HG03439 (cell line): ENCODE data around the gene URB1.
"Not testable (repeated sequence)": the region's sequence is repeated elsewhere in the genome, so short reads cannot be mapped to it uniquely, and the experiment has no call there.

Experiments used
- ATAC-seq: cut with Tn5 transposase; IDR thresholded peaks from one replicate; pipeline ENCODE4 v1.9.1; 2021; ENCODE audit warnings: mild to moderate bottlenecking, moderate library complexity; ENCODE audit not compliant: unreplicated experiment

URB1 gene, protein sequence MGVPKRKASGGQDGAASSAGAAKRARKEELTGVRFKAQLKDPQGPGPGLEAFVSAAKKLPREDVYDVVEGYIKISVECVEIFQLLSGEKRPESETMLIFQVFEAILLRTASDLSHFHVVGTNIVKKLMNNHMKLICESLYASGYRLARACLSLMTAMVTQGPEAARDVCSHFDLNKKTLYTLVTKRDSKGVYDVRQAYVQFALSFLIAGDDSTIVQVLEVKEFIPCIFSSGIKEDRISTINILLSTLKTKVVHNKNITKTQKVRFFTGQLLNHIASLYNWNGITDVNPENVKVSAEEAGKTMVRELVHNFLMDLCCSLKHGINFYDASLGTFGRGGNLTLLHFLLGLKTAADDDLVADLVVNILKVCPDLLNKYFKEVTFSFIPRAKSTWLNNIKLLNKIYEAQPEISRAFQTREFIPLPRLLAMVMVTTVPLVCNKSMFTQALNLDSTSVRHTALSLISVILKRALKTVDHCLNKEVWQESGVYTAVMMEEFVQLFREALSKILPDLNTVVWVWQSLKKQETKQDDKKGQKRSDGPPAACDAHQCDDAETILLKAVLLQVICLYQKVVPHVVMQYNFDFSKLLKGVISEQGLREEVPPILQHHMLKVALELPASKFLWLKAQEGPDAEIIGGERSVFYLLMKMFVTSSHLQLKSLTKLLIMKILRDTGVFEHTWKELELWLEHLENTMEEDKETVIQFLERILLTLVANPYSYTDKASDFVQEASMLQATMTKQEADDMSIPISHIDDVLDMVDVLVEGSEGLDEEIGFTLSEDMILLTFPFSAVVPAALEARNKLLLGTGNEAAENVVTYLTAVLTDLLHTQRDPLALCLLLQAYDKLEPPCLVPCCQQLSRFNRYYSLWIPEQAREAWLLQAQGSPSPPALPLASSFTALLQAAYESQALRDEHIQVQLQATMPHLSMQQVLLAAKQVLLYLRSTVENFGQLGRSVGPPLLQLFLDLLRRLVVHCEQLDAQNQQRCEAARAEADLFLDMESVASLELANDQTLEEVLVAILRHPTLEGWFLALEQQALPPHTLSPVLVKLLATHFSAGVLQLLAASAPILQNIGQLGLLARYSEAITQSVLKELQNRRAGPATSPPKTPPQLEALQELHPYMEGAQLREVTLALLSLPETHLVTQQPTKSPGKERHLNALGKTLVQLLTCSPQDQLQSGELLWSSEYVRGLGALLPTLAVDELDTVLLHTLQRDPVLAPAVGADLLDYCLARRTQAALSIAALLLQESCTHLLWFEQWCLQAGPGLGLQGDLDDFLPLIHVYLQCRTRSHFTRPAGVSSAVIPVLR (N-terminal part only)

DNA sequence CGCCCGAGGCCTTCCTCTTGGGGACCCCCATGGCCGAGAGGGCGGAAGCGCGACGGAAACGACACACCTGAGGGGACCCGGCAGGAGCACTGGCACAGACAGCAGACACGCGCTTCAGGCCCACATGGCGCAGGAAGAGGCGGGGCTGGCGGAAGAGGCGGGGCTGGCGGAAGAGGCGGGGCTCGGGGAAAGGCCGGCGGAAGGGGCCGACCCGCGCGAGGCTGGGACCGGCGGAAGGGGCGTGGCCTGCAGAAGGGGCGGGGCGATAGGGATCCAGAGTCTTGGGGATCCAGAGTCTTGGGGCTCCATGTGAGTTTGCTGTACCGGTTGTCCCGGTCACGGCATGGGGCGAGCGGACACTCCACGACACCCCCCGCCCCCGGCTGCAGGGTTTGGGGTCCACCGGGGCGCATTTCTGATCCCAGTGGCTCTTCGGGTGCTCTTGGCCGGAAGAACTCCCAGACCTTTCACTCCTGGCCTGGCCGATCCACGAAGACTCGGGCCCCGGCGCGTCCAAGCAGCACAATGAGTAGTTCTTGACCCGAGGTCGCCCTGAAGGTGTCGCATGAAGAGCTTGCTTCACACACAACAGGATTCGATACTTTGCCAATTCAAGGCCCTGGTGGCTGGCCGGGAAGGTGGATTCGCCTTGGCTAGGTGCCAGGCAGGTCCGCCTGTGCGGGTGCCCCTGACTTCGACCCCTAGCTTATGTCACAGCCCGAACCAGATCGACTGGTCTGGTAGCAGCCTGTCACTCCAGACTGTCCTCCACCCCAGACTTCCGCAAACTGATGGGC, at the start of gene URB1:
TSS of gene URB1 (minus strand) at position 133 of the 797 bp plus-strand sequence. CDS start at position 31, 102 bp downstream.
- ATAC-seq: peak; percentile 95

DNA sequence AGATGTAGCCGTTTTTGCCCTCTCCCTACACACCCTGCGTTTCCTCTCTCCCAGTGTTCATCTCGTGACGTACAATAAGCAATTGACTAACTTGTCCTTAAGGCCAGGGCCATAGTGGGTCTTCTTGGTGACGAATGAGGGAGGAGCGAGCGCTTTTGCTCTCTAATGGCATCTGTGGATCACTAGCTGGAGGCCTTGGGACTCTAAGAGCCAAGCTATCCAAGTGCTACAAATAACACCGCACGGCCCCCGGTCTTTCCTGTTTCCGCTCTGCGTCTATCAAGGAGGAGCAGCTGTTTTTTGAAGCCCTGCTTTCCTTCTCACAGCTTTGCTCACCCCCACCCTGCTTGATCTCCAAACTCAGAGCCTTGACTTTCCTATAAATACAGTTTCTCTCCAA, 44.9 kb upstream of the URB1 start:
- no peak for ATAC-seq

DNA sequence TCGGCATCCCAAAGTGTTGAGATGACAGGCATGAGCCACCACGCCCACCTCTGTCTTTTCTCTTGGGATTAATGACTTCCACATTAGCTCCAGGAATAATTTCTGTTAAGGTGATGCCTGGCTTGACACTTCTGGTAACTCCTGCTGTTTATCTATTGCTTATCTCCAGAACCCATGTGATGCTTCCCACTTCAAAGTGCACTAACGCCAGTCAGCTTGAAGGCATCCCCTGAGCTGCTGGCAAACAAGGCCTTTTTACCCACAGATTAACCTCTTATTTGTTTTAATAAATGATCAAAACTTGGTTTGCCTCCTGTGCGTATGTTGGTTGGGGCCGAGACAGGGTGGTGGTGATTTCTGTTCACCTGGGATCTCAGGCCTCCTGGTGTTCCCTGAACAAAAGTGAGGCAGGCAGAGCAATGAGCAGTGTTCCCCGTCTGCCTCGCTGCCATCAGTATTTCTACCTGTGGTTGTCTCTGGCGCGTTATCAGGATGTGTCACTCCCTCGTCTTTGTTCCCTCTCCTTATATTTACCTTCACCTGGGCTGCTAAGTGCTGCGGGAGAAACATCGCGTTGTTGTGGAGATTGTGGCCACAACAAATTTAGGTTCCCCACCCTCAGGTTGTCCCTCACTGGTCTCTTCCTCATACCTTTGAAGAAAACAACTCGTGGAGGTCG, 40.3 kb upstream of the URB1 start:
- not testable (repeated sequence) for ATAC-seq

DNA sequence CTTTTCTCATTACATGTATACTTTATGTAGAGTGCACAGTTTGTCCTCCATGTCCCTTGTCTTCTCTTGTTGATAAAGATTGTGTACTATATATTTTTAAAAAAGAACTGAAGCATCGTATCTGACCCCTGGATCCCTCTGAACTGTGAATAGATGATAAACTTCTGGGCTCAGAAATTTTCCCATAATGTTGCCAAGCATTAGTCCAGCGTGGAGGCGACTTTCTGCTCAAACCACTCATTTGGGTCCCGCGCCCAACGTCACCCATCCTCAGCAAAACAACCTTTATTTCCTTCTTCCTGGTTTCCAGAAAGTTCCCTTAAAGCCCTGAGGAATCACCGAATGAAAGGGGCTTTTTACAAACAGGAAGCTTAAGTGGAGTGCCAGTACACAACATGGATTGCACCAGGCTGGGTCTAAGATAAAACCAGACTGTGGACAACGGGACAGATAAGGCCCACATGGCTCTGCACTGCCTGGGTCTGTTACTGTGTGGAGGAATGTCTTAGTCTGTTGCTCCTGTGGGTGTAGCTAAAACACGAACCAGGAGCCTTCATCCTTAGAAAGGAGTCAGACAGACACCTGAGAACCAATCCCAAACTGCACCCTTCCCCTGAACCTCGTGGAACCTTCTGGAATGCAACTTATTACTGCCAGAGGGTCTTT, 35.3 kb upstream of the URB1 start:
- no peak for ATAC-seq

DNA sequence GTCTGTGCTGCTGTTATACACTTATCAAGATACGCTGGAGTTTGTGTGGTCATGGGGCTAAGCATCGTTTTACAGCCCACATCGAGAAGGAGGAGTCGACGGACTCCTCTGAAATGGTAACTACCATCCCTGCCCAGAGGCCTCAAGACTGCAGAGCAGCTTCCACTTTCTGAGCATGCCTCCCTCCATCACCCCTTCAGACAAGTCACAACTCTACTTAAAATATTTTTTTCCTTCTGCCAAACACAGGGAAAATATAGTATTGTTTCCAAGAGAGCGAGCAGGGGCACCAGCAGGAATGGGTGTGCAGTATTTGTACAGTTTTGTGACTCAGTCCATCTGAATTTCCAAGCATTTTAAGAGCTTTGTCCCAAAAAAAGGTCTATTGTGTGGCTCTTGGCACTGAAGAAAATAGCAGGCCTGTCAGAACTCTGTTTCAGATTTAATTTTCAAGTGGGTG, 33.8 kb upstream of the URB1 start:
- no peak for ATAC-seq

DNA sequence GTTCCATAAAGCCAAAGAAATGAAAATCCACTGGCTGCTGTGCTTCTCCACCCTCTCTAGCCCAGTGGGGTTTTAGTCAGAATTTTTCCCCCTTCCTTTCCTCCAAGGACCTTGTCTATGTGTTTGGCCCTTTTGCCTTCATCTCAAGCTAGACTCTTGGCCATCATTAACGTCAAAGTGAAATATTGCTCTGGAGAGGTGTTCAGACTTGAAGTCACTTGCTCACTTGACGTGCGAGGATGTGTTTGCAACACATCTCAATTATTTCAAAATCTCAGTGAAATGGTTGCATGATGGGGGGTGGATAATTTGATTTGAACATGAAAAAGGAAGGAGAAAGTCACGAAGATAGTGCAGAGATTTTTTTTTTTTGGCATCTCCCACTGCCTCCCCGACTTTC, 33.3 kb upstream of the URB1 start:
- no peak for ATAC-seq

DNA sequence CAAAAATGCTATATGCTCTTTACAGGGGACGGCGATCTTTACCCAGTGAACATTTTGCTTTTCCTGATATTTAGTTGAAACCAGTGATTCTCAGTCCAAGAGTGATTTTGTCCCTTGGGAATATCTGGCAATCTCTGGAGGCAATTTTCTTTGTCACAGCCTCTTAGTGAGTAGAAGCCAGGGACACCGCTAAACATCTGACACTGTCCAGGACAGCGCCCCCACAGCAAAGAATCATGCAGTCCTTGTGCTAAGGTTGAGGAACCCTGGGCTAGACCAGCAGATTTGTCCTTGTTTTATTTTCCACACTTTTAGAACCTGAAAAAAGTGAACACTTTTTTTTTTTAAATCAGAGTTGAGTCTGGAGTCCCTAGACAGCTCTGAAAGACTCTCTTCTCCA, 32.8 kb upstream of the URB1 start:
- no peak for ATAC-seq

DNA sequence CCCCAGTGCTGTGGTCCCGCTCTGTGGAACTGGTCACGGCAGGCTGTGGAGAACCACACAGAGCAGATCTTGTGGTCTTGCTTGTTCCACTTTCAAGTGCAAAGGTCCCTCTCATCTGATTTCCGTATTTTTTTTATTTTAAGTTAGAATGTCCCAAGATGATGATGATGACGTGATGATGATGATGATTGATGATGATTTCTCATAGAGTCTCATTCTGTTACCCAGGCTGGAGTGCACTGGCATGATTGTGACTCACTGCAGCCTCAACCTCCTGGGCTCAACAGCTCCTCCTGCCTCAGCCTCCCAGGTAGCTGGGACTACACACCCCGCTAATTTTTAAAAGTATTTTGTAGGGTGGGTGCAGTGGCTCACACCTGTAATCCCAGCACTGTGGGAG, 31.9 kb upstream of the URB1 start:
- no peak for ATAC-seq

DNA sequence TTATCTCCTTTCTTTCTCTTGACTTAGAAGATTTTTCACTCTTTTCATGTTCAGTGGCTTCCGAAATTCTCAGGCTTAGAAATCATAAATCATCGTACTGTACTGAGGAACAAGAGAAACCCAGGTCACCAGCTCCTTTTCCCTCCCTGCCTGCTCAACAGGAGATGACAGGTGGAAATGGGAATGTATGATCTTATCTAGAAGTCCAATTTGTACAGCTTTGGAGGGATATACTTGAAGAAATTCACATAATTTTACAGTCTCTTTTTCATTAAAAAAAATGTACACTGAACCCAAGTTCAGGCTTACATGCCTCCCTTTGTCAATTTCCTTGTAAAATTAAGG, 31.4 kb upstream of the URB1 start:
- no peak for ATAC-seq

DNA sequence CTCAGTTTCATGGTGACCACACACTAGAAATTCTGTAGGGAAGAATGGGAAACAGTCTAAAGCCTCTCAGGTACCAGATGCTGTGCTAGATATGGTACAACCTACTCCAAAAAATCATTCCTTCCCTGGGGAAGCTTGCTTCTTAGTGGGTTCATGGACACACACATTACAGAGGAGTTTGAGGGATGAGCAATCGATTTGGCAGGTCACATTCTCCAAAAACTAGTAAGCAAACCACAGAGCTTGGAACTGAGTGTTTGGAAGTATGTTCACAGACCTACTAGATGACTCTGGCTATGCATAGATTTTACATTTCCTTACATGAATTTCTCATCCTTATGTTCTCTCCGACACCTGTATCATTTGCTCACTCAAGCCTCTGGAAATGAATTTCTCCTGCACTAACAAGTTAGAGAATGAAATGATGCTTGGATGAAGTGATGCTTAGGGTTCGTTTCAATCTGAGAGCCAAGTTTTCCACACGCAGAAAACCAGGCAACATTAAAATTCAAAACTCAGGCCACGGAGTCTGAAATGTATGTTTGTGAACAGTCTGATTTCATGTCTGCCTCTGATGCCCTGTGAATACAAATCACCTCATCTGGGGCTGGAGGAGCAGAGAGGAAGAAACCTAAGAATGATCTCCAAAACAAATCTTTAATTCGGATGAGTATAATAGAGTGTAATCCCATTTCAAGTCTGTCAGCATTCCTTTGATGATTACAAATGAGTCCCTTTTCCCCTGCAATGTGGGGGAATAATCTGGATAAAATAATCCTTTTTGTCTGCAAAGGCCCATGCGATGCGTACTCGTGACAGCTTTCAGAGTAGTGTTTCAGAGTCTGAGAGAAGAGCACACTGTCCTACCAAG, 30.7 kb upstream of the URB1 start:
- ATAC-seq: no peak

DNA sequence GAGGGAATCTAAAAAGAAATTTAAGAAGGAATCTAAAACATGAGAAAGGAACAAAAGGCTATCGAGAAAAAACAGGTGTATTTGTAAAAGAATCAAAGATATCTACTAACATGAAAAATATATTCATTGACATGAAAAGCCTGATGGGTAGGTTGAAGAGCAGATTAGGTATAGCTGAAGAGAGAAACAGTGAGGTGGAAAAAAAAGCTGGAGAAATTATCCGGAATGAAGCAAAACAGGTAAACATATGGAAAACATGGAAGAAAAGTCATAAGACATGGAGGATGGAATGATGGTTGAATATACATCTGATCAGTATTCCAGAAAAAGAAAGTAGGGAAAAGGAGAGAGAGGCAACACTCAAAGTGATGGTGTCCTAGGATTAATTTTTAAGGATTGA, 29.3 kb upstream of the URB1 start:
- ATAC-seq: no peak

DNA sequence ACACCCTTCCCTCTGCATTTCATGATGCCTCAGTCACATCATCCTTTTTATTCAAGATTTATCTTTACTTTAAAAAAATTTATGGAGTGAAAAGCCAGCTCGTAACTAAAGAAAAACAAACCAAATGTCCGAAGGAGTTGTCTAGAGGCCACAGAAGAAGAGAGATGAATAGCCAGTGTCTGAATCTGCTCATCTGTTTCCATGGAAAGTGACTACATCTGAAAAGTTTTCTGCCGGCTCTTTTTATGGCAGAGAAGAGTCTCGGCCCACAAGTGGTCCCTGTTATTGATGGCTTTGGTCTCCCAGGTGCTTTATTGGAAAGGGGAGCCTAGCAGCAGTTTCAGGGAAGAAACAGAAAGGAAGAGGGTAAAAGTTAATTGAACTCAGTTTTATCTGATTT, 25.3 kb upstream of the URB1 start:
- ATAC-seq: no peak

DNA sequence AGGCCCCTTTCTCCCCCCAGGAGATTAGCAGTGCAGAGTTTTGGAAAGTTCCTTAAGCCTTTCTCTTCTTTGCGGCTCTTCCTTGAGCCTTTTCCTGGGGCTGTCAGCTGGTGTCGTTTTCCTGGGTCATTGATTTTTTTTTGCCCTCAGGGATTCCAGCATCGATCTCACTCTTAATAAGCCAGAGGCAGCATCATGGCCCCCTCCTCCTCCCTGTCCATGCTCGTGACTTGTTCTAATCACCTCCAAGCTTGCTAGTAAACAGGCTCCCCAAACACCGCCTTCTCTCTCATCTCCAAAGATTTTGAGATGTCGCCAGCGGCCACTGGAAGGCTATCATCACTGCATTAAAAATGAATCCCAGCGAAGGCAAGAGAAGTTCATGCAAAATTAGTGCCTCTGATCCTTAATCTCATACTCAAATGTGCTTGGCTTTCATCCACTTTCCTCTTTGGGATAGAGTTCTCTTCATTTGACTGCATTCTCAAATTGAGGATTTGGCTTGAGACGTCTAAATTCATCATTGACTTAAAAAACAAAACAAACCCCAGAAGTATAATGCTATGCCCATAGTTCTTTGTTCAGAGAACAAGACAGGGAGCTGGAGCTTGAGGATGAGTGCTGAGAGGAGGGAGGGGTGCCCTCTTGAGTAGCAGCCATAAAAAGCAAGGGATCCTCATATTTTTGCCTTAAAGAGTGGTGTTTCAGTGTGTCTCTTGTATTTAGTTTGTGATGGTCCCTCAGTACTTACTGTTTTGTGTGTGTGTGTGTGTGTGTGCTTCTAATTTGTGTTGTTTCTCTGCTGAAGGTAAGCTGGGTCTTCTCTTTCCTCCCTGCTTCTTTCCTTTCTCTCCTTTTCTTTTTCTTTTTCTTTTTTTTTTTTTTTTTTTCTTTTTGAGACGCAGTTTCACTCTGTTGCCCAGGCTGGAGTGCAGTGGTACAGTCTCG, 22.9 kb upstream of the URB1 start:
- no peak for ATAC-seq

DNA sequence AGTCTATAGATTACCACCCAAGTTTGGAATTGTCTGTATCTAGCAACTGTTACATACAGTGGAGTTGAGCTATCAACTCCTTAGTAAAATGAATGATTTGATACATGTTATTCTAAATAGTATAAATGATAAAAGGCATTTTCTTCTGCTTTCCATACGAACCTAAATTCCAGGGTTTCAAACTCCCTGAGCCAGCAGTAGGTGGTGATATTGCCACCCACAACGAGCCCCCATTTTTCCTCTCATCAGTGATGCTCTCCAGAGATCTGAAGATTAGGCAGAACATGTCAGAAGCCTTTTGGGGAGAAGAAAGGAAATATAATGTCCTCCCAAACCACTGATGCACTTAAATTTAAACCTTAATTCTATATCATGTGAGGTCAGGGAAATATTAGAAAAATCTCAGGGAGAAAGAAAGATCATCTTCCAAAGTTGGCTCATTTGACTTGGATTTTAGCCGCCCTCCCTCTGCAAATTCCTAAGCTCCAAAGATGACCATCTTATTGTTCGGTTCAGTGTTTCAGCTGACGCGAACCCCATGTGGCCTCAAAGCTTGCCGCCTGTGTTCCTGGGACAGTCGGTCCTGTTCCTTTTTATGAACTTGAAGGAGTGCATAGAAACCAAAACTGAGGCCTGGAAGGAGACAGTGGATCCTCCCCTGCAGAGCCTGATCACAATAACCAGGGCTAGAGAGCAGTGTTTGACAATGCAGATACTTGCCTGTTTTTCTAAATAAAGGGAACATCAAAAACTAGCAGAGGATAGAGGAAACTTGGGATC, 22.0 kb upstream of the URB1 start:
- no peak for ATAC-seq

DNA sequence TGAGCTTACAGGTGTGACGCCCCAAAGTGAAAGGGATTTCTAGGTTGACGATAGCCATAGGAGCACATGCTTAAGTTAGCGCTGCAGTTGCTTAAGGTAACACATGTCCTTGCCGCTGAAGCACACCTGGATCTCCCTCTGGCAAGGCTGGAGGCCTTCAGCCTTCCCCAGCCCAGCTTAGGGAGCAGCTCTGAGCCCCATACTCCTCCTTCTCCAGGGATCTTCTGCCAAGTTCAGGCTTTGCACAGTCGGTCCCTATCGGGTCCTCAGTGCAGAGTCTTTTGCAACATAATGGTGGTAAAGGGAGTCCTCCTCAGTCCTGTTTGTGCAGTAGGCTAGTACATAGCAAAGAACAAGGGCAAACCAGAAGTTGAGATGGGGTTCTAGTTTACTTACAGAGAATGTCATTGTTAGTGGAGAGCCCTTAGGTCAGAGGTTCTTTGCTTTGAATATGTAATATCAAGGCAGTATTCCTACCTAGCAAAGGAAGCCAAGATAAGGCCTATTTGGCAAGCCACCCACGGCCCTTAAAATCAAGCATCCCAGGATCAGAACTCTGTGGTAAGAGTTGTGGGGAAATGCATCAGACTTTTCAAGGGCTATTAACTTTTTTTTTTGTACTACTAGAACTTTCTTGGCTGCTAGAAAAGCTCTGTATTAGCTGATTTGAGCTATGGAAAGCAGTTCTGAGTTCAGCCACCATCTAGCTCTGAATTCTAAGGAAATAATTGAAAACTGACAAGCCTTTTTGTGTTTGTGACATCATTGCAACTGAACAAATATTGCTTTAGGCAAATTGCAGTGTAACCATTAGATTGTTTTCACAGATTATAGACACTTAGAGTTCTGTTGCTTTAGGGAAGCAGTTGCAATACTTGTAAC, 21.1 kb upstream of the URB1 start:
- ATAC-seq: no peak
